Psoas muscle (tissue), 8 donors: ENCODE measurements around the gene PPP2R5E. TPM values are rescaled to one million over a fixed set of nuclear protein-coding genes. Genes with fewer than 3 reads are reported as not detected.
"Not testable (repeated sequence)": the region's sequence is repeated elsewhere in the genome, so short reads cannot be mapped to it uniquely, and the experiment has no call there.

Experiments
- ATAC-seq, 4 donors: fragments of 200-7000 bp; cut with Tn5 transposase; one replicate each; pipeline ENCODE4 v1.9.1; 2020; ENCODE audit warnings: moderate library complexity in 3 of 4, mild to moderate bottlenecking in 2 of 4
- DNase-seq, 2 donors: peaks; one replicate each; pipeline ENCODE4 v3.0.0-alpha.2; 2020
- H3K27ac ChIP-seq: fragments of 200-600 bp; one replicate; pipeline ENCODE4 v1.8.0; 2022
- H3K27me3 ChIP-seq, 3 donors: fragments of 200-600 bp in 1 of 3; one replicate each; pipeline versions ENCODE4 v1.6.1 to v1.8.0; 2013 to 2022; ENCODE audit warnings: low read length in 2 of 3, mild to moderate bottlenecking in 2 of 3, moderate library complexity in 1 of 3; ENCODE audit not compliant: insufficient read depth in 3 of 3
- H3K36me3 ChIP-seq, 2 donors: fragments of 200-600 bp in 1 of 2; one replicate each; pipeline versions ENCODE4 v1.6.1 to v1.8.0; 2013 to 2022; ENCODE audit warnings: low read depth in 1 of 2, mild to moderate bottlenecking in 1 of 2, moderate library complexity in 1 of 2; ENCODE audit not compliant: insufficient read depth in 1 of 2
- H3K4me1 ChIP-seq: fragments of 200-600 bp; one replicate; pipeline ENCODE4 v1.8.0; 2022
- H3K4me3 ChIP-seq: fragments of 200-600 bp; one replicate; pipeline ENCODE4 v1.8.0; 2022; ENCODE audit warnings: mild to moderate bottlenecking
- H3K9me3 ChIP-seq: fragments of 200-600 bp; one replicate; pipeline ENCODE4 v1.8.0; 2022
- WGBS, 3 donors: extraction: QIAGEN DNeasy Blood & Tissue Kit; methylation state at CpG; one replicate each; pipeline versions ENCODE4 v1.1.6 to v1.1.7; 2013; 5-methylcytosine and 5-hydroxymethylcytosine counted together
- intact Hi-C, 2 donors: fragments of 100-400 bp; cut with DNase I; formaldehyde crosslinking; loops; one replicate each; pipeline versions ENCODE4 v1.11.0 to v1.14.2; 2022
- polyA plus RNA-seq, 3 donors: library from polyadenylated mRNA; stranded (reverse); fragments of 200-250 nt; gene quantifications; one replicate each; pipeline ENCODE4 v1.2.3, GENCODE V29; 2013
- total RNA-seq, 4 donors: library from RNA; stranded (reverse); fragmentation: NEBNext Ultra II Directional in 2 of 4; extraction: Animal tissue kit (Norgen Biotek cat#: 25700) in 2 of 4; gene quantifications; one replicate each; pipeline versions ENCODE4 v1.2.1 to v1.2.4, GENCODE V29; 2021 to 2023
- TF ChIP-seq, protein P1 (sequence below): fragments of 200-600 bp; IDR thresholded peaks from one replicate; pipeline ENCODE4 v1.8.0; 2022; ENCODE audit warnings: antibody characterized with exemption
- donor health status: healthy with polysubstance abuse.
- donor health status: DM: no; HTN: no; CAD: no; lungs with moderate emphysema.
- donor health status: Bipolar disorder and iron deficiency.
- donor health status: healthy.
- donor health status: DM: yes; HTN: yes; CAD: no.
- donor health status: DM: no; HTN: no; CAD: no.
- donor health status: DM: no; HTN: no; CAD: no.
- donor health status: DM: yes; HTN: yes; CAD: no.

PPP2R5E gene
- total and polyA plus RNA-seq, 7 donors: 10.8 to 35.0 (median 29.3) TPM

DNA sequence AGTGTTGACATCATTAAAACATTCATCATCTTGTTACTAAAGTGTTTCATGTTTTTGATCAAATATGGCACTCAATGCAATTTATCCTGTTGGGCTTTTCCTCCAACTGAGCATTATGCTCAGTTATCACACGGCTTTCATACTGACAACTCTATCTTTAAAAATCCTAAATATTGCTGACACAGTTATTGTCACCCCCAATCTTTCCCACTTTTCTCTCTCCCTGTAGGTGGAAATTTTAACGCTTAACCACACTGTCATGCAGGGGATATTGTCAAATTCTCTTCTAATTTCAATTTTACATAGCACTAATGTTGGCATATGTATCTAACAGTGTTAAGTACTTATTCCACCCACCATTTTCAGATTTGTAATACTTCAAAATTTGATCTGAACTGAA is 164.7 kb downstream of the PPP2R5E start:
- Histone ChIP-seq H3K27ac (no peak overlapping the region), H3K27me3 (no peaks in the 10 kb centered on the region), H3K4me3 (no peak overlapping the region), H3K9me3 (no peaks in the 10 kb centered on the region), H3K36me3 (peaks cover 7 to 61% of the 10 kb centered on the region in 2 donors), H3K4me1 (no peaks in the 10 kb centered on the region)
- TF ChIP-seq, protein P1, sequence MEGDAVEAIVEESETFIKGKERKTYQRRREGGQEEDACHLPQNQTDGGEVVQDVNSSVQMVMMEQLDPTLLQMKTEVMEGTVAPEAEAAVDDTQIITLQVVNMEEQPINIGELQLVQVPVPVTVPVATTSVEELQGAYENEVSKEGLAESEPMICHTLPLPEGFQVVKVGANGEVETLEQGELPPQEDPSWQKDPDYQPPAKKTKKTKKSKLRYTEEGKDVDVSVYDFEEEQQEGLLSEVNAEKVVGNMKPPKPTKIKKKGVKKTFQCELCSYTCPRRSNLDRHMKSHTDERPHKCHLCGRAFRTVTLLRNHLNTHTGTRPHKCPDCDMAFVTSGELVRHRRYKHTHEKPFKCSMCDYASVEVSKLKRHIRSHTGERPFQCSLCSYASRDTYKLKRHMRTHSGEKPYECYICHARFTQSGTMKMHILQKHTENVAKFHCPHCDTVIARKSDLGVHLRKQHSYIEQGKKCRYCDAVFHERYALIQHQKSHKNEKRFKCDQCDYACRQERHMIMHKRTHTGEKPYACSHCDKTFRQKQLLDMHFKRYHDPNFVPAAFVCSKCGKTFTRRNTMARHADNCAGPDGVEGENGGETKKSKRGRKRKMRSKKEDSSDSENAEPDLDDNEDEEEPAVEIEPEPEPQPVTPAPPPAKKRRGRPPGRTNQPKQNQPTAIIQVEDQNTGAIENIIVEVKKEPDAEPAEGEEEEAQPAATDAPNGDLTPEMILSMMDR: no peak
- ATAC-seq: no peak
- WGBS, 3 donors: 99 to 100% (median 99%) methylated on average over 2 of the region's 2 CpGs
- intact Hi-C loops: no loop called here
- DNase-seq: no peak

DNA sequence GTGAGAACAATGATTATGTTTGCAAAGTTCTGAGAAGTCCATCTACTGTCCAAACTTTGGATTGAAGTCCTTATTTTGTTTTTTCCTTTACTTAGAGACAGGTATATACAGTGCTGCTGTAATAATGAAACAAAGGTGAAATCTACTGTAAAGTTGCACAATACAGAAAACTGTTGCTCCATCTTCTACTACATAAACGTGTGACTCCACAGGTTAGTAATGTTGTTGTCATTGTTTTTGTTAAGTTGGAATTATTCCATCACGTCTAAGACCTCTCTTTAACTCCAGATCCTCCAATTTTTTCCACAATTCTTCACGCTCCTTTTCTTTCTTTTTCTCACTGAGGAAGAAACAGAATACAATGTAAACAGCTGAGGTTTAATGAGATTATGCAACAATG is 167.4 kb downstream of the PPP2R5E start:
- TF ChIP-seq, protein P1: no peak
- no peak overlapping the region for H3K27ac ChIP-seq
- ATAC-seq (no peak), DNase-seq (no peak)
- no peak overlapping the region for H3K4me3 ChIP-seq
- 53 to 60% (median 54%) methylated on average over 3 of the region's 3 CpGs for WGBS, 3 donors
- no peaks in the 10 kb centered on the region for H3K27me3 ChIP-seq
- H3K36me3 ChIP-seq: peaks cover 0 to 42% of the 10 kb centered on the region in 2 donors
- intact Hi-C loops: no loop called here
- H3K9me3 ChIP-seq: no peaks in the 10 kb centered on the region
- H3K4me1 ChIP-seq: no peaks in the 10 kb centered on the region

DNA sequence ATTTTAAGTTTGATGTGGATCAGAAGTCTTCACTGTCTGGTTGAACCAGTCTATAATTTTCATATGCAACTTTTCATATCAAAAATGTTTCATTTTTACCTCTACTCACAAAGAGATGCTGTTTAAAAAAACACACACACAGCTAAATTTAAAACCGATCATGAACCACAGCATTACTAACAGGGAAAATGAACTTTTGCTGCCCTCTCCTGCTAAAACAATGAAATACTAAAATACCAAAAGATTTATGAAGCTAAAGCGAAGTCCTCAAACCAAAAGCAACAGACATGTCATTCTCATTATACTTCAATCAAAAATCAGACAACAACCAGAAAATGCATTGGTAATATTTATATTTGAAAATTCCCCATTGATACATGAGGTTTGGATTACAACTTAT is 171.6 kb downstream of the PPP2R5E start:
- intact Hi-C loops, H3K9me3 ChIP-seq, H3K4me1 ChIP-seq, DNase-seq, H3K4me3 ChIP-seq, H3K27me3 ChIP-seq, ATAC-seq, H3K27ac ChIP-seq: not testable (repeated sequence)
- H3K36me3 ChIP-seq: peaks cover 0 to 33% of the 10 kb centered on the region in 2 donors
- WGBS, 3 donors: 65 to 67% (median 66%) methylated on average over 2 of the region's 2 CpGs

DNA sequence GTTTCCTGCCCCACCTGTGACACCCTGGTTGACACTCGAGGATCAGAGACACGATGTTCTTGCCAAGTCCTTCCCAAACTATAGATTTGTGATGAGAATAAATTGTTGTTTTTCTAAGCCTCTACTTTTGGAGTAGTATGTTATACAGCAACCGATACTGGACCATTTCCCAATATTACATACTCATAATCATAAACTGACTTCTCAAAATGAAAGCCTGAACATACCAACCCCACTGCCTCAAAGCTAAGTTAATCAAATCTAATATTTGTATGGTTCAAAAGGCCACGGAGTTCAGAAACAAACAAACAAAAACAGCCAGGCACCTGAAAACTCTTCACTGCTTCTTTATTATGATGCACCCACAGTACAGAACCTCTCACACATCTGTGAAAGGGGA is 172.1 kb downstream of the PPP2R5E start:
- TF ChIP-seq, protein P1: no peak
- ATAC-seq (no peak), DNase-seq (no peak)
- intact Hi-C loops: no loop called here
- Histone ChIP-seq H3K27me3 (no peaks in the 10 kb centered on the region), H3K9me3 (no peaks in the 10 kb centered on the region), H3K27ac (no peak overlapping the region), H3K36me3 (peaks cover 0 to 28% of the 10 kb centered on the region in 2 donors), H3K4me3 (no peak overlapping the region), H3K4me1 (no peaks in the 10 kb centered on the region)
- WGBS, 3 donors: 88 to 97% (median 93%) methylated on average over 4 of the region's 4 CpGs

DNA sequence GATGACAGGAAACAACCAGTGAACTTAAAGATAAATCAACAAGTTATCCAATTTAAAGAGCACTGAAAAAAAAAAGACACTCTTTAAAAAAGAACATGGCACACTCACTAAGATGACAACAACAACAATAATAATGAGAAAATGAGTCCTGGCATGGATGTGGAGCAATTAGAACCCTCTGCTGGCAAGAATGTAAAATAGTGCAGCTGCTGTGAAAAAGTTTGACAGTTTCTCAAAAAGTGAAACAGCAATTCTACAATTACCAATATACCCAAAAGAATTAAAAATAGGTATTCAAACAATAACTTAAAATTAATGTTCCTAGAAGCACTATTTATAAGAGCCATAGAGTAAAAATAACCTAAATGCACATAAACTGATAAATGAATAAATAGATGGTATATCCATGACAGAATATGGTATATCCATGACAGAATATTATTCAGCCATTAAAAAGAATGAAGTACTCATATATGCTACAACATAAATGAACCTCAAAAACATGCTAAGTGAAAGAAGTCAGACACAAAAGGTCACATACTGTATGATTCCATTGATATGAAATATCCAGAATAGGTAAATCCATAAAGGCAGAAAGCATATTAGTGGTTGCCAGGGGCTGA is 175.3 kb downstream of the PPP2R5E start:
- intact Hi-C loops: no loop called here
- no peak overlapping the region for H3K27ac ChIP-seq
- H3K4me3 ChIP-seq: no peak overlapping the region
- DNase-seq: no peak
- TF ChIP-seq, protein P1: no peak
- ATAC-seq: no peak
- peaks cover 0 to under 1% of the 10 kb centered on the region in 2 donors for H3K36me3 ChIP-seq
- no peaks in the 10 kb centered on the region for H3K27me3 ChIP-seq
- H3K4me1 ChIP-seq: no peaks in the 10 kb centered on the region
- no peaks in the 10 kb centered on the region for H3K9me3 ChIP-seq
